ENCODE measurements around the gene FAM180A. TPM values are rescaled to one million over a fixed set of nuclear protein-coding genes. Genes with fewer than 3 reads are reported as not detected.

The FAM180A gene
- polyA plus RNA-seq, 1 of the 3 experiments (the other 2 are of a cell fraction), result 0.08 TPM

DNA sequence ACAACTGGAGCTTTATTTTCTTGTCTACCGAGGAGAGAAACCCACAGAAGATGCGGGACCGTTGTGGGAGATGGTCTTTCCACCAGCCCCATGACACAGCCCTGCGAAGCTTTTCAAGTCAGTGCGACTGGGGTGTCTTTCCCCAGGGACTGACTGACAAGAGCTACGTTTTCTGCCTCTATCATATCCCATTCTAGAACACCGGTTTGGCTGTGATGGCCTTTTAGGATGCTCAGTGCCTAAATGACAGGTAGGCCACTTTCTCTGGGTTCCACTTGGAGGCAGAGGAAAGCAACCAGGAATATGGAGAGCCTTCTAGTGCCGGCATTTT, 37.5 kb downstream of the FAM180A start:
- no peaks in the 10 kb centered on the region for H4K20me1 ChIP-seq (ENCODE audit: insufficient read depth)
- 55% methylated on average over 7 of the region's 8 CpGs for WGBS (ENCODE audit: low lambda C conversion rate)
- no peak overlapping the region for H3K9ac ChIP-seq
- H3K4me2 ChIP-seq, result no peak overlapping the region
- TF ChIP-seq POLR2AphosphoS5 (IDR thresholded peaks at IDR 0.05; ENCODE audit: low read depth, low read length), result no peak
- TF ChIP-seq, protein P1, sequence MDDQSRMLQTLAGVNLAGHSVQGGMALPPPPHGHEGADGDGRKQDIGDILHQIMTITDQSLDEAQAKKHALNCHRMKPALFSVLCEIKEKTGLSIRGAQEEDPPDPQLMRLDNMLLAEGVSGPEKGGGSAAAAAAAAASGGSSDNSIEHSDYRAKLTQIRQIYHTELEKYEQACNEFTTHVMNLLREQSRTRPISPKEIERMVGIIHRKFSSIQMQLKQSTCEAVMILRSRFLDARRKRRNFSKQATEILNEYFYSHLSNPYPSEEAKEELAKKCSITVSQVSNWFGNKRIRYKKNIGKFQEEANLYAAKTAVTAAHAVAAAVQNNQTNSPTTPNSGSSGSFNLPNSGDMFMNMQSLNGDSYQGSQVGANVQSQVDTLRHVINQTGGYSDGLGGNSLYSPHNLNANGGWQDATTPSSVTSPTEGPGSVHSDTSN (IDR thresholded peaks at IDR 0.05), result 0 out of 2 replicates have a peak, but pooled peaks have one; percentile 6
- TF ChIP-seq, protein P2, sequence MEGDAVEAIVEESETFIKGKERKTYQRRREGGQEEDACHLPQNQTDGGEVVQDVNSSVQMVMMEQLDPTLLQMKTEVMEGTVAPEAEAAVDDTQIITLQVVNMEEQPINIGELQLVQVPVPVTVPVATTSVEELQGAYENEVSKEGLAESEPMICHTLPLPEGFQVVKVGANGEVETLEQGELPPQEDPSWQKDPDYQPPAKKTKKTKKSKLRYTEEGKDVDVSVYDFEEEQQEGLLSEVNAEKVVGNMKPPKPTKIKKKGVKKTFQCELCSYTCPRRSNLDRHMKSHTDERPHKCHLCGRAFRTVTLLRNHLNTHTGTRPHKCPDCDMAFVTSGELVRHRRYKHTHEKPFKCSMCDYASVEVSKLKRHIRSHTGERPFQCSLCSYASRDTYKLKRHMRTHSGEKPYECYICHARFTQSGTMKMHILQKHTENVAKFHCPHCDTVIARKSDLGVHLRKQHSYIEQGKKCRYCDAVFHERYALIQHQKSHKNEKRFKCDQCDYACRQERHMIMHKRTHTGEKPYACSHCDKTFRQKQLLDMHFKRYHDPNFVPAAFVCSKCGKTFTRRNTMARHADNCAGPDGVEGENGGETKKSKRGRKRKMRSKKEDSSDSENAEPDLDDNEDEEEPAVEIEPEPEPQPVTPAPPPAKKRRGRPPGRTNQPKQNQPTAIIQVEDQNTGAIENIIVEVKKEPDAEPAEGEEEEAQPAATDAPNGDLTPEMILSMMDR (IDR thresholded peaks at IDR 0.05), result peak; percentile 7; the same call in 1 of the 2 replicates
- POLR2A ChIA-PET, result interaction anchor here (0.6 kb wide), 1 partner anchor 391 kb away, joined by 3 read pairs; no protein-coding TSS in a partner anchor
- no peak for DNase-seq
- no peaks in the 10 kb centered on the region for H3K79me2 ChIP-seq (ENCODE audit: insufficient read depth)
- CTCF ChIA-PET, result interaction anchor here (0.6 to 11.2 kb wide), 32 partner anchors 9 to 1780 kb away, joined by 3 to 153 read pairs (median 6); partner anchors contain the start of gene STMP1
- H3F3A ChIP-seq (replicated peaks; ENCODE audit: insufficient read depth), result peaks cover 30% of the 10 kb centered on the region
- H3K27ac ChIP-seq (ENCODE audit: low read depth in 2 of 2, low read length in 1 of 2), result peak overlapping the region in 1 of 2 experiments; percentile 93; a peak in 2 of 4 replicates
- H3K4me1 ChIP-seq (ENCODE audit: control insufficient read depth in 1 of 2, insufficient read depth in 2 of 2, low read depth in 1 of 2, low read length in 1 of 2), result peaks cover 25 to 41% of the 10 kb centered on the region in 2 experiments
- no peaks in the 10 kb centered on the region for H3K27me3 ChIP-seq (ENCODE audit: insufficient read depth)
- H3K9me2 ChIP-seq, result no peaks in the 10 kb centered on the region
- no peak overlapping the region for H3K4me3 ChIP-seq (ENCODE audit: low read depth in 2 of 2, low read length in 1 of 2)
- no peaks in the 10 kb centered on the region for H3K9me3 ChIP-seq
- no peaks in the 10 kb centered on the region for H3K36me3 ChIP-seq (replicated peaks in 1 of 2; ENCODE audit: control insufficient read depth in 1 of 2, insufficient read depth in 2 of 2, low read length in 1 of 2)
- H2AFZ ChIP-seq (ENCODE audit: low read depth), result no peak overlapping the region

GRCh38 chr7:135710417-135711138, 38.0 kb downstream of the FAM180A start:
- Histone ChIP-seq H3K4me3 (ENCODE audit: low read depth in 2 of 2, low read length in 1 of 2) (no peak overlapping the region), H3K27me3 (ENCODE audit: insufficient read depth) (no peaks in the 10 kb centered on the region), H3K79me2 (ENCODE audit: insufficient read depth) (no peaks in the 10 kb centered on the region), H3K9me2 (no peaks in the 10 kb centered on the region), H3K4me2 (no peak overlapping the region), H4K20me1 (ENCODE audit: insufficient read depth) (no peaks in the 10 kb centered on the region), H2AFZ (ENCODE audit: low read depth) (no peak overlapping the region), H3K9me3 (no peaks in the 10 kb centered on the region), H3K27ac (ENCODE audit: low read depth in 2 of 2, low read length in 1 of 2) (peak overlapping the region in 1 of 2 experiments; percentile 93; a peak in 1 of 4 replicates), H3K36me3 (replicated peaks in 1 of 2; ENCODE audit: control insufficient read depth in 1 of 2, insufficient read depth in 2 of 2, low read length in 1 of 2) (no peaks in the 10 kb centered on the region), H3K4me1 (ENCODE audit: control insufficient read depth in 1 of 2, insufficient read depth in 2 of 2, low read depth in 1 of 2, low read length in 1 of 2) (peaks cover 25 to 41% of the 10 kb centered on the region in 2 experiments), H3F3A (replicated peaks; ENCODE audit: insufficient read depth) (peaks cover 25% of the 10 kb centered on the region), H3K9ac (no peak overlapping the region)
- ChIA-PET POLR2A (interaction anchor here (0.5 kb wide), 1 partner anchor 46 kb away, joined by 5 read pairs; no protein-coding TSS in a partner anchor), CTCF (interaction anchor here (0.6 to 11.2 kb wide), 37 partner anchors 10 to 1780 kb away, joined by 3 to 153 read pairs (median 5); partner anchors contain the start of gene STMP1)
- WGBS (ENCODE audit: low lambda C conversion rate), result 43% methylated on average over 11 of the region's 11 CpGs
- TF ChIP-seq, protein P2 (IDR thresholded peaks at IDR 0.05), result peak; percentile 64
- TF ChIP-seq EP300 (IDR thresholded peaks at IDR 0.05; ENCODE audit: borderline replicate concordance in 1 of 2, low read depth in 1 of 2, low read length in 1 of 2) (no peak), SIN3A (IDR thresholded peaks at IDR 0.05; ENCODE audit: borderline replicate concordance, low read depth, low read length) (0 out of 2 replicates have a peak, but pooled peaks have one; percentile 30), RCOR1 (IDR thresholded peaks at IDR 0.05; ENCODE audit: low read length) (no peak), JUND (IDR thresholded peaks at IDR 0.05) (no peak), NRF1 (IDR thresholded peaks at IDR 0.05; ENCODE audit: low read depth, low read length) (no peak), RFX5 (IDR thresholded peaks at IDR 0.05; ENCODE audit: low read length) (no peak)
- DNase-seq, result peak; percentile 83
